K562 (cell line): ENCODE measurements around the gene CDKL1. TPM values are rescaled to one million over a fixed set of nuclear protein-coding genes. Genes with fewer than 3 reads are reported as not detected.

ENCODE experiments used
- ATAC-seq: fragments of 200-7000 bp; cut with Tn5 transposase; 3 replicates; pipeline ENCODE4 v1.9.1; 2020; ENCODE audit warnings: moderate library complexity
- BruUV-seq: library from RNA; stranded (reverse); fragments of 400-500 nt; replicated peaks from 2 replicates; lab custom pipeline; 2021; lab: Mats Ljungman, UMichigan
- CTCF ChIA-PET: fragments of 300-600 bp; formaldehyde crosslinking; extraction: SDS; loops from one replicate; lab custom pipeline; 2021; ENCODE audit warnings: low intra/inter-chr PET ratio; lab: Yijun Ruan, JAX
- POLR2A ChIA-PET: fragments of 300-600, 350-650 bp; sonication (Branson Sonifier 250); formaldehyde crosslinking; extraction: SDS; loops from one replicate; lab custom pipeline; 2021; ENCODE audit warnings: antibody characterized with exemption, inconsistent platforms; lab: Yijun Ruan, JAX
- DNase-seq, 4 experiments: peaks; one replicate each; pipeline versions ENCODE4 v3.0.0 to v3.0.0-alpha.2; 2011 to 2018; ENCODE audit warnings: low spot score in 3 of 4, mixed read lengths in 3 of 4; ENCODE audit errors: extremely low read depth in 1 of 4
- FAIRE-seq: peaks from 2 replicates; lab custom pipeline; 2011; peaks lifted over from hg19 to GRCh38; lab: Jason Lieb, UNC
- H2AFZ ChIP-seq: 2 replicates; pipeline ENCODE4 v1.6.0; 2011; ENCODE audit warnings: low read depth, low read length, control low read depth, inconsistent platforms
- H3K27ac ChIP-seq: fragments of 200-600 bp; 3 replicates; pipeline ENCODE4 v1.8.0; 2011; ENCODE audit warnings: low read depth, mild to moderate bottlenecking, control low read depth, inconsistent platforms, low read length, moderate library complexity, mixed read lengths; ENCODE audit errors: extremely low read depth
- H3K27me3 ChIP-seq, 2 experiments: fragments of 300-600 bp in 1 of 2; 2 replicates in 1 of 2; 3 replicates in 1 of 2; pipeline versions ENCODE4 v1.6.0 to v1.8.0; 2011; ENCODE audit warnings: inconsistent platforms in 2 of 2, low read length in 2 of 2, mild to moderate bottlenecking in 1 of 2, mixed read lengths in 1 of 2, moderate library complexity in 1 of 2; ENCODE audit not compliant: control insufficient read depth in 2 of 2, insufficient read depth in 2 of 2
- H3K36me3 ChIP-seq: fragments of 300-600 bp; 3 replicates; pipeline ENCODE4 v1.8.0; 2011; ENCODE audit warnings: mild to moderate bottlenecking, low read length, inconsistent platforms; ENCODE audit not compliant: control insufficient read depth, insufficient read depth
- H3K4me1 ChIP-seq, 2 experiments: fragments of 200-600 bp in 1 of 2; replicated peaks in 1 of 2; 2 replicates in 1 of 2; 3 replicates in 1 of 2; pipeline versions ENCODE4 v1.5.1 to v1.8.0; 2011; ENCODE audit warnings: inconsistent platforms in 2 of 2, low read length in 2 of 2, mild to moderate bottlenecking in 1 of 2, mixed read lengths in 1 of 2, moderate library complexity in 1 of 2; ENCODE audit not compliant: control insufficient read depth in 2 of 2, insufficient read depth in 2 of 2
- H3K4me2 ChIP-seq: 2 replicates; pipeline ENCODE4 v1.6.1; 2011; ENCODE audit warnings: low read length, control low read depth, inconsistent platforms, mixed read lengths; ENCODE audit not compliant: insufficient read depth
- H3K4me3 ChIP-seq: fragments of 200-600 bp; sonication (generic), shearing (Covaris generic); 2 replicates; pipeline ENCODE4 v1.5.1; 2016; ENCODE audit warnings: control low read depth, inconsistent platforms
- H3K79me2 ChIP-seq: fragments of 200-600 bp; 3 replicates; pipeline ENCODE4 v1.8.0; 2011; ENCODE audit warnings: low read length, inconsistent platforms; ENCODE audit not compliant: control insufficient read depth, insufficient read depth
- H3K9ac ChIP-seq, 2 experiments: 2 replicates each; pipeline versions ENCODE4 v1.6.0 to v1.6.1; 2011; ENCODE audit warnings: low read depth in 2 of 2, low read length in 2 of 2, control low read depth in 1 of 2, inconsistent platforms in 1 of 2, mild to moderate bottlenecking in 1 of 2, mixed read lengths in 1 of 2; ENCODE audit not compliant: insufficient read depth in 1 of 2
- H3K9me1 ChIP-seq: one replicate; pipeline ENCODE4 v1.6.0; 2011; ENCODE audit warnings: inconsistent platforms, mild to moderate bottlenecking, low read length, moderate library complexity; ENCODE audit not compliant: control insufficient read depth, insufficient read depth
- H3K9me3 ChIP-seq: replicated peaks from 2 replicates; pipeline ENCODE4 v1.5.1; 2011; ENCODE audit warnings: low read depth, low read length, inconsistent platforms; ENCODE audit not compliant: control insufficient read depth, insufficient read depth
- H4K20me1 ChIP-seq: replicated peaks from 2 replicates; pipeline ENCODE4 v1.6.1; 2011; ENCODE audit warnings: low read length, inconsistent platforms, mixed read lengths; ENCODE audit not compliant: control insufficient read depth, insufficient read depth
- HMGN3 ChIP-seq: IDR thresholded peaks from 2 replicates; pipeline ENCODE4 v1.6.1; 2011; ENCODE audit warnings: borderline replicate concordance, low read depth, mild to moderate bottlenecking, mixed read lengths, low read length; ENCODE audit not compliant: insufficient read length; ENCODE audit errors: extremely low read depth
- ILF3 ChIP-seq: fragments of 450-650 bp; IDR thresholded peaks from 2 replicates; pipeline ENCODE4 v1.6.1; 2018; ENCODE audit warnings: antibody characterized with exemption, mild to moderate bottlenecking, moderate library complexity, borderline replicate concordance
- ILK ChIP-seq: fragments of 450-650 bp; IDR thresholded peaks from 2 replicates; pipeline ENCODE4 v1.6.1; 2016; ENCODE audit warnings: missing genetic modification characterization, low read depth, mild to moderate bottlenecking, missing compliant biosample characterization, moderate library complexity, borderline replicate concordance
- LCOR ChIP-seq: sonication (generic); formaldehyde crosslinking; IDR thresholded peaks from 2 replicates; pipeline ENCODE4 v1.8.0; 2022; ENCODE audit warnings: mild to moderate bottlenecking, missing genetic modification reagents
- SIRT6 ChIP-seq: IDR thresholded peaks from one replicate; pipeline ENCODE4 v1.6.1; 2012; ENCODE audit warnings: low read depth, mild to moderate bottlenecking, control low read depth, inconsistent platforms, low read length, moderate library complexity
- ZFP30 ChIP-seq: fragments of 250-450 bp; sonication (Bioruptor Pico); IDR thresholded peaks from 2 replicates; pipeline ENCODE4 v1.8.0; 2022; ENCODE audit warnings: moderate library complexity, mild to moderate bottlenecking, inconsistent platforms, borderline replicate concordance
- ZNF143 ChIP-seq: sonication (generic); formaldehyde crosslinking; IDR thresholded peaks from 2 replicates; pipeline ENCODE4 v1.9.0; 2022; ENCODE audit warnings: mild to moderate bottlenecking, missing genetic modification reagents
- ZNF324 ChIP-seq: fragments of 250-450 bp; sonication (Bioruptor Pico); IDR thresholded peaks from 2 replicates; pipeline ENCODE4 v1.4.0; 2020; ENCODE audit warnings: mild to moderate bottlenecking
- ZNF408 ChIP-seq: fragments of 250-450 bp; sonication (Bioruptor Pico); IDR thresholded peaks from 2 replicates; pipeline ENCODE4 v1.4.0; 2020; ENCODE audit warnings: low read depth, mild to moderate bottlenecking, moderate library complexity
- ZNF444 ChIP-seq: fragments of 250-450 bp; sonication (Bioruptor Pico); IDR thresholded peaks from 2 replicates; pipeline ENCODE4 v1.4.0; 2020; ENCODE audit warnings: mild to moderate bottlenecking, moderate library complexity
- WGBS: fragments of 100-300 bp; shearing (Covaris generic); methylation state at CpG from one replicate; pipeline ENCODE4 v1.1.6; 2016; ENCODE audit warnings: low coverage, mixed read lengths; ENCODE audit not compliant: insufficient coverage; ENCODE audit errors: missing lambda C conversion rate; 5-methylcytosine and 5-hydroxymethylcytosine counted together
- in situ Hi-C: fragments of 300-500 bp; cut with MboI; formaldehyde crosslinking; loops from 4 replicates; pipeline ENCODE4 v1.15.0; 2018; ENCODE audit warnings: inconsistent platforms, mixed read lengths
- intact Hi-C: fragments of 100-400 bp; cut with micrococcal nuclease; formaldehyde crosslinking; loops from 2 replicates; pipeline ENCODE4 v1.14.2; 2022
- polyA plus RNA-seq, 8 experiments: library from polyadenylated mRNA; depleted of rRNA in 4 of 8; stranded (reverse) in 5 of 8; unstranded in 3 of 8; fragments of >200 nt; fragmentation: Nextera tagmentation in 2 of 8; fragmentation: Illumina TruSeq in 1 of 8; extraction: Ambion mirVana in 2 of 8; extraction: Trizol in 1 of 8; gene quantifications; 2 replicates each; pipeline versions ENCODE4 v1.2.1 to v1.2.3, GENCODE V29; 2011 to 2014; ENCODE audit warnings: inconsistent platforms in 1 of 8, missing spikeins in 1 of 8
- total RNA-seq, 7 experiments: library from RNA; depleted of rRNA in 6 of 7; stranded (reverse); fragments of >200 nt in 6 of 7; fragmentation: Illumina TruSeq in 2 of 7; extraction: Trizol in 2 of 7; gene quantifications; 2 replicates each; pipeline versions ENCODE4 v1.2.1 to v1.2.3, GENCODE V29; 2011 to 2021; ENCODE audit warnings: low replicate concordance in 1 of 7
- TF ChIP-seq, protein P1 (sequence below), 3 experiments: fragments of 200-800 bp in 1 of 3; sonication (Bioruptor generic) in 1 of 3; sonication (generic) in 1 of 3; formaldehyde crosslinking in 1 of 3; IDR thresholded peaks; 2 replicates each; pipeline versions ENCODE4 v1.6.1 to v1.8.0; 2016 to 2022; ENCODE audit warnings: mild to moderate bottlenecking in 2 of 3, missing compliant biosample characterization in 2 of 3, missing genetic modification characterization in 2 of 3, missing genetic modification reagents in 1 of 3
- TF ChIP-seq, protein P2 (sequence below), 2 experiments: fragments of 450-650 bp; formaldehyde crosslinking in 1 of 2; IDR thresholded peaks; 2 replicates each; pipeline versions ENCODE4 v1.4.0 to v1.6.1; 2014 to 2020; ENCODE audit warnings: mild to moderate bottlenecking in 2 of 2, borderline replicate concordance in 1 of 2, low read depth in 1 of 2

CDKL1 gene
- total and polyA plus RNA-seq, 9 of the 15 experiments (the other 6 are each of a cell fraction or from before 2014, with no cell fraction given), result 2.3 to 35.0 (median 7.5) TPM

DNA sequence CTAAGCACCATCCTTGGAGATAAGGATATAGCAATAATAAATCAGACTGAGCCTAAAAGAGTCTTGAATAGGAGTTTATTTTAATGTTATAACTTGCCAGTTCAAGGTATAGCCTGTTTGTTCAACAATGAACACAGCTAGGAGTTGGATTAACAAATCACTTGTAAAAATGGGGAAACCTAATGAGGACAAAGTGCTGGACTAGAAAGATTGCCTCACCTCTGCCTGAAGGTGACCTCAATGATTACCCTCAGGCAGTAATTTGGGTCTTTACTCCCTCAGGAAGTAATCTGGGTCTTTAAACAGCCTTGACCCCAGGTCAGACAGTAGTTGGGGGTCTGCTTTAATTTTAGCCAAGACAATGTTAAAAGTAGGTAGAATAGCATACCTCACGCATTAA, 35.5 kb upstream of the CDKL1 start:
- H3K9me1 ChIP-seq, result no peaks in the 10 kb centered on the region
- H3K9ac ChIP-seq, result no peak overlapping the region
- POLR2A ChIA-PET, result no interaction called here
- DNase-seq (no peak), ATAC-seq (no peak), FAIRE-seq (no peak)
- H3K79me2 ChIP-seq, result no peaks in the 10 kb centered on the region
- H2AFZ ChIP-seq, result no peak overlapping the region
- peaks cover 35% of the 10 kb centered on the region; the same call in 1 of the 3 replicates for H3K36me3 ChIP-seq
- 100% methylated on average over 1 of the region's 1 CpG for WGBS
- no peak overlapping the region for H3K4me2 ChIP-seq
- intact Hi-C loops, result no loop called here
- no peak overlapping the region for H3K4me3 ChIP-seq
- H3K4me1 ChIP-seq, result no peaks in the 10 kb centered on the region
- no peak overlapping the region for H3K27ac ChIP-seq
- CTCF ChIA-PET, result no interaction called here
- in situ Hi-C loops, result no loop called here
- no peaks in the 10 kb centered on the region for H3K9me3 ChIP-seq
- no peaks in the 10 kb centered on the region for H3K27me3 ChIP-seq
- BruUV-seq, result no TSS peak
- no peaks in the 10 kb centered on the region for H4K20me1 ChIP-seq
- TF ChIP-seq ZFP30 (CRISPR knock-in tag) (no peak), HMGN3 (no peak), SIRT6 (no peak), LCOR (no peak), ZNF408 (CRISPR knock-in tag) (no peak), ILK (tag) (no peak), ZNF324 (CRISPR knock-in tag) (no peak), ZNF444 (CRISPR knock-in tag) (no peak), ZNF143 (CRISPR knock-in tag) (no peak), ILF3 (no peak)
- TF ChIP-seq, protein P1, sequence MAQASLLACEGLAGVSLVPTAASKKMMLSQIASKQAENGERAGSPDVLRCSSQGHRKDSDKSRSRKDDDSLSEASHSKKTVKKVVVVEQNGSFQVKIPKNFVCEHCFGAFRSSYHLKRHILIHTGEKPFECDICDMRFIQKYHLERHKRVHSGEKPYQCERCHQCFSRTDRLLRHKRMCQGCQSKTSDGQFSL (CRISPR knock-in tag; IDR thresholded peaks at IDR 0.05), result no peak
- TF ChIP-seq, protein P1 (tag; IDR thresholded peaks at IDR 0.05), result no peak
- TF ChIP-seq, protein P2, sequence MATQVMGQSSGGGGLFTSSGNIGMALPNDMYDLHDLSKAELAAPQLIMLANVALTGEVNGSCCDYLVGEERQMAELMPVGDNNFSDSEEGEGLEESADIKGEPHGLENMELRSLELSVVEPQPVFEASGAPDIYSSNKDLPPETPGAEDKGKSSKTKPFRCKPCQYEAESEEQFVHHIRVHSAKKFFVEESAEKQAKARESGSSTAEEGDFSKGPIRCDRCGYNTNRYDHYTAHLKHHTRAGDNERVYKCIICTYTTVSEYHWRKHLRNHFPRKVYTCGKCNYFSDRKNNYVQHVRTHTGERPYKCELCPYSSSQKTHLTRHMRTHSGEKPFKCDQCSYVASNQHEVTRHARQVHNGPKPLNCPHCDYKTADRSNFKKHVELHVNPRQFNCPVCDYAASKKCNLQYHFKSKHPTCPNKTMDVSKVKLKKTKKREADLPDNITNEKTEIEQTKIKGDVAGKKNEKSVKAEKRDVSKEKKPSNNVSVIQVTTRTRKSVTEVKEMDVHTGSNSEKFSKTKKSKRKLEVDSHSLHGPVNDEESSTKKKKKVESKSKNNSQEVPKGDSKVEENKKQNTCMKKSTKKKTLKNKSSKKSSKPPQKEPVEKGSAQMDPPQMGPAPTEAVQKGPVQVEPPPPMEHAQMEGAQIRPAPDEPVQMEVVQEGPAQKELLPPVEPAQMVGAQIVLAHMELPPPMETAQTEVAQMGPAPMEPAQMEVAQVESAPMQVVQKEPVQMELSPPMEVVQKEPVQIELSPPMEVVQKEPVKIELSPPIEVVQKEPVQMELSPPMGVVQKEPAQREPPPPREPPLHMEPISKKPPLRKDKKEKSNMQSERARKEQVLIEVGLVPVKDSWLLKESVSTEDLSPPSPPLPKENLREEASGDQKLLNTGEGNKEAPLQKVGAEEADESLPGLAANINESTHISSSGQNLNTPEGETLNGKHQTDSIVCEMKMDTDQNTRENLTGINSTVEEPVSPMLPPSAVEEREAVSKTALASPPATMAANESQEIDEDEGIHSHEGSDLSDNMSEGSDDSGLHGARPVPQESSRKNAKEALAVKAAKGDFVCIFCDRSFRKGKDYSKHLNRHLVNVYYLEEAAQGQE (IDR thresholded peaks at IDR 0.05; ENCODE audit: borderline replicate concordance), result no peak
- TF ChIP-seq, protein P2 (CRISPR knock-in tag; IDR thresholded peaks at IDR 0.05; ENCODE audit: low read depth), result no peak
